ENCODE results near the gene LCP2. TPM values are rescaled to one million over a fixed set of nuclear protein-coding genes. Genes with fewer than 3 reads are reported as not detected.

Gene LCP2
- total RNA-seq, 1 experiment from 2014 or later: 0.61 TPM

DNA sequence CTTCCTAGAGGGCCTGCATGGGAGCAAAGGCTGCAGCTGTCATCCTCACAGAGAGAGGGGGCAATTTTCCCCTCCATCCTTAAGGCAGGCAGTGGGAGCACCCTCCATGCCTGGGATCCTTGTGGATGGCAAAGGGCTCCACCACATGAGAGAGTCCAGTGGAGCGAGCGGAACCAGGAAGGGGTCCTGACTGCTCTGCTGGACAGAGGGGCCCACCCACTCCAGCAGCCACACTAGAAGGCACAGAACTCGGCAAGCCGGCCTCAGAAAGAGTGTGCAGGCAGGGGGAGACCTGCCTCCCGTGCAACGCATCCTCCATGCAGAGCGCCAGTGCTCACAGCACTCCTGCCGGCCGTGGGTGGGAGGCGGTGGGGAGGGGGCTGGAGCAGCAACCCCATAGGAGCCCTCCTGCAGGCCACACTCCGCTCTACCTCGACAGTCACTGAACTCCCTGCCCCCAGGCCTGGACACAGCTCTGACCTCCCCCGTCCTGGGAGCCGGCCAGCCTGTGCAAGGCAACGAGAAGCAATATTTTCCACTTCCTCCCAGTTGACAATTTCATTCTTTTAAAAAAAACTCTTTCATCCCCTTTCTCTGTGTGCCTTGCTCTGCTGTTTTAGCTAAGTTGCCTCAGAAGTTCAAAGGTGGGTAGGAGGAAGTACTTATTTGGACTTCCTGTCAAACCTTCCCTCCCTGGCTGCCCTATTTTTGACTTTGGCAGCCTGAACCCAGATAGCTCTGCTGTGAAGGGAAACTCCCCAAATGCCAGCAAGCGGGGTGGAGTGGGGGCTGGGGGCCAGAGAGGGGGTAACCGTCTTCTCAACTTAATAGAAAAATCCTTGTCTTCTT is 5.3 kb upstream of the LCP2 start:
- ChIA-PET POLR2A (no interaction called here), RAD21 (ENCODE audit: low non-redundant PET in 1 of 2, low total read pairs in 2 of 2, uncharacterized antibody in 2 of 2, unreplicated experiment in 2 of 2) (no interaction called here), CTCF (no interaction called here)
- intact Hi-C loops (cut with micrococcal nuclease): no loop called here
- TF ChIP-seq, protein P1, sequence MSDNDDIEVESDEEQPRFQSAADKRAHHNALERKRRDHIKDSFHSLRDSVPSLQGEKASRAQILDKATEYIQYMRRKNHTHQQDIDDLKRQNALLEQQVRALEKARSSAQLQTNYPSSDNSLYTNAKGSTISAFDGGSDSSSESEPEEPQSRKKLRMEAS (IDR thresholded peaks at IDR 0.05): no peak
- TF ChIP-seq POLR2A (IDR thresholded peaks at IDR 0.05; ENCODE audit: borderline replicate concordance, extremely low read depth, insufficient read depth, insufficient read length) (no peak), TCF7L2 (IDR thresholded peaks at IDR 0.05; ENCODE audit: borderline replicate concordance, extremely low read depth, insufficient read depth, insufficient read length) (no peak), EZH2phosphoT487 (IDR thresholded peaks at IDR 0.05; ENCODE audit: borderline replicate concordance) (no peak)
- Histone ChIP-seq H3K79me2 (ENCODE audit: insufficient read depth, low read length) (no peaks in the 10 kb centered on the region), H3K9me3 (ENCODE audit: control insufficient read depth in 1 of 2, insufficient read depth in 1 of 2, low read depth in 1 of 2, low read length in 2 of 2) (no peaks in the 10 kb centered on the region), H2AFZ (ENCODE audit: low read depth, low read length, poor library complexity, severe bottlenecking) (no peak overlapping the region), H3K27me3 (ENCODE audit: insufficient read depth, low read length) (peaks cover 7% of the 10 kb centered on the region; the same call in 1 of the 2 replicates), H3K36me3 (ENCODE audit: control insufficient read depth in 1 of 2, insufficient read depth in 2 of 2, low read length in 2 of 2) (no peaks in the 10 kb centered on the region), H4K20me1 (ENCODE audit: insufficient read depth) (no peaks in the 10 kb centered on the region), H3K27ac (ENCODE audit: low read depth, low read length) (no peak overlapping the region), H3K4me3 (replicated peaks in 1 of 2; ENCODE audit: low read depth in 1 of 2, low read length in 2 of 2) (no peak overlapping the region), H3K9ac (ENCODE audit: low read length) (no peak overlapping the region), H3K4me2 (ENCODE audit: low read length) (no peak overlapping the region), H3K9me2 (ENCODE audit: insufficient read depth) (no peaks in the 10 kb centered on the region), H3K4me1 (ENCODE audit: control insufficient read depth in 1 of 2, insufficient read depth in 2 of 2, low read length in 2 of 2) (no peaks in the 10 kb centered on the region)
- ATAC-seq (no peak), DNase-seq (ENCODE audit: low read depth, low spot score) (no peak)
- BruUV-seq (replicated peaks): no TSS peak

- Histone ChIP-seq H3K9ac (ENCODE audit: low read length) (no peak overlapping the region), H4K20me1 (ENCODE audit: insufficient read depth) (no peaks in the 10 kb centered on the region), H3K27me3 (ENCODE audit: insufficient read depth, low read length) (peaks cover 13% of the 10 kb centered on the region; the same call in 1 of the 2 replicates), H3K79me2 (ENCODE audit: insufficient read depth, low read length) (no peaks in the 10 kb centered on the region), H3K36me3 (ENCODE audit: control insufficient read depth in 1 of 2, insufficient read depth in 2 of 2, low read length in 2 of 2) (no peaks in the 10 kb centered on the region), H3K9me3 (ENCODE audit: control insufficient read depth in 1 of 2, insufficient read depth in 1 of 2, low read depth in 1 of 2, low read length in 2 of 2) (no peaks in the 10 kb centered on the region), H3K9me2 (ENCODE audit: insufficient read depth) (no peaks in the 10 kb centered on the region), H3K4me1 (ENCODE audit: control insufficient read depth in 1 of 2, insufficient read depth in 2 of 2, low read length in 2 of 2) (no peaks in the 10 kb centered on the region), H3K27ac (ENCODE audit: low read depth, low read length) (no peak overlapping the region), H3K4me3 (replicated peaks in 1 of 2; ENCODE audit: low read depth in 1 of 2, low read length in 2 of 2) (no peak overlapping the region), H2AFZ (ENCODE audit: low read depth, low read length, poor library complexity, severe bottlenecking) (no peak overlapping the region), H3K4me2 (ENCODE audit: low read length) (no peak overlapping the region)
- DNase-seq (ENCODE audit: low read depth, low spot score) (no peak), ATAC-seq (no peak)
- ChIA-PET CTCF (no interaction called here), RAD21 (ENCODE audit: low non-redundant PET in 1 of 2, low total read pairs in 2 of 2, uncharacterized antibody in 2 of 2, unreplicated experiment in 2 of 2) (no interaction called here), POLR2A (no interaction called here)
- intact Hi-C loops (cut with micrococcal nuclease): no loop called here
- BruUV-seq (replicated peaks): no TSS peak
- TF ChIP-seq, protein P2, sequence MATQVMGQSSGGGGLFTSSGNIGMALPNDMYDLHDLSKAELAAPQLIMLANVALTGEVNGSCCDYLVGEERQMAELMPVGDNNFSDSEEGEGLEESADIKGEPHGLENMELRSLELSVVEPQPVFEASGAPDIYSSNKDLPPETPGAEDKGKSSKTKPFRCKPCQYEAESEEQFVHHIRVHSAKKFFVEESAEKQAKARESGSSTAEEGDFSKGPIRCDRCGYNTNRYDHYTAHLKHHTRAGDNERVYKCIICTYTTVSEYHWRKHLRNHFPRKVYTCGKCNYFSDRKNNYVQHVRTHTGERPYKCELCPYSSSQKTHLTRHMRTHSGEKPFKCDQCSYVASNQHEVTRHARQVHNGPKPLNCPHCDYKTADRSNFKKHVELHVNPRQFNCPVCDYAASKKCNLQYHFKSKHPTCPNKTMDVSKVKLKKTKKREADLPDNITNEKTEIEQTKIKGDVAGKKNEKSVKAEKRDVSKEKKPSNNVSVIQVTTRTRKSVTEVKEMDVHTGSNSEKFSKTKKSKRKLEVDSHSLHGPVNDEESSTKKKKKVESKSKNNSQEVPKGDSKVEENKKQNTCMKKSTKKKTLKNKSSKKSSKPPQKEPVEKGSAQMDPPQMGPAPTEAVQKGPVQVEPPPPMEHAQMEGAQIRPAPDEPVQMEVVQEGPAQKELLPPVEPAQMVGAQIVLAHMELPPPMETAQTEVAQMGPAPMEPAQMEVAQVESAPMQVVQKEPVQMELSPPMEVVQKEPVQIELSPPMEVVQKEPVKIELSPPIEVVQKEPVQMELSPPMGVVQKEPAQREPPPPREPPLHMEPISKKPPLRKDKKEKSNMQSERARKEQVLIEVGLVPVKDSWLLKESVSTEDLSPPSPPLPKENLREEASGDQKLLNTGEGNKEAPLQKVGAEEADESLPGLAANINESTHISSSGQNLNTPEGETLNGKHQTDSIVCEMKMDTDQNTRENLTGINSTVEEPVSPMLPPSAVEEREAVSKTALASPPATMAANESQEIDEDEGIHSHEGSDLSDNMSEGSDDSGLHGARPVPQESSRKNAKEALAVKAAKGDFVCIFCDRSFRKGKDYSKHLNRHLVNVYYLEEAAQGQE (IDR thresholded peaks at IDR 0.05; ENCODE audit: low read depth): no peak
- no peak for TF ChIP-seq CBX3 (IDR thresholded peaks at IDR 0.05; ENCODE audit: low read depth)
- no peak for TF ChIP-seq ZFX (IDR thresholded peaks at IDR 0.05)
- no peak for TF ChIP-seq YY1 (IDR thresholded peaks at IDR 0.05; ENCODE audit: extremely low read depth, insufficient replicate concordance, low read depth, low read length)
- TF ChIP-seq SP1 (IDR thresholded peaks at IDR 0.05; ENCODE audit: low read depth): no peak
- TF ChIP-seq, protein P3, sequence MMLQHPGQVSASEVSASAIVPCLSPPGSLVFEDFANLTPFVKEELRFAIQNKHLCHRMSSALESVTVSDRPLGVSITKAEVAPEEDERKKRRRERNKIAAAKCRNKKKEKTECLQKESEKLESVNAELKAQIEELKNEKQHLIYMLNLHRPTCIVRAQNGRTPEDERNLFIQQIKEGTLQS (IDR thresholded peaks at IDR 0.05): no peak
- TF ChIP-seq EGR1 (IDR thresholded peaks at IDR 0.05; ENCODE audit: low read depth): no peak
- TF ChIP-seq CEBPB (IDR thresholded peaks at IDR 0.05; ENCODE audit: low read depth): no peak
- no peak for TF ChIP-seq EZH2 (IDR thresholded peaks at IDR 0.05)
- TF ChIP-seq ZNF274 (IDR thresholded peaks at IDR 0.05; ENCODE audit: low read depth, low read length): no peak
Measured at GRCh38 chr5:170301981-170302652, 4.5 kb upstream of the LCP2 start.
